Endodermal cell (in vitro differentiated cells): ENCODE results near the gene FGF14. TPM values are rescaled to one million over a fixed set of nuclear protein-coding genes. Genes with fewer than 3 reads are reported as not detected.
"Not testable (repeated sequence)": the region's sequence is repeated elsewhere in the genome, so short reads cannot be mapped to it uniquely, and the experiment has no call there.

Experiments
- DNase-seq: peaks from one replicate; pipeline ENCODE4 v3.0.0-alpha.2; 2017
- H3K27ac ChIP-seq: 2 replicates; pipeline ENCODE4 v1.5.1; 2013; ENCODE audit warnings: mild to moderate bottlenecking, low read depth, low read length, moderate library complexity
- H3K27me3 ChIP-seq: 2 replicates; pipeline ENCODE4 v1.6.1; 2013; ENCODE audit warnings: mild to moderate bottlenecking, low read length, moderate library complexity; ENCODE audit not compliant: insufficient read depth, control insufficient read depth, poor library complexity, severe bottlenecking
- H3K36me3 ChIP-seq: 2 replicates; pipeline ENCODE4 v1.7.0; 2013; ENCODE audit warnings: mild to moderate bottlenecking, low read length, moderate library complexity; ENCODE audit not compliant: control insufficient read depth, insufficient read depth
- H3K4me1 ChIP-seq: one replicate; pipeline ENCODE4 v1.7.0; 2013; ENCODE audit warnings: low read length; ENCODE audit not compliant: control insufficient read depth, insufficient read depth
- H3K4me3 ChIP-seq: 2 replicates; pipeline ENCODE4 v1.5.1; 2013; ENCODE audit warnings: mild to moderate bottlenecking, low read length, moderate library complexity
- H3K9ac ChIP-seq: 2 replicates; pipeline ENCODE4 v1.6.1; 2013; ENCODE audit warnings: mild to moderate bottlenecking, low read length, moderate library complexity; ENCODE audit not compliant: poor library complexity, severe bottlenecking; ENCODE audit errors: extremely low read depth
- H3K9me3 ChIP-seq: 2 replicates; pipeline ENCODE4 v1.6.1; 2013; ENCODE audit warnings: mild to moderate bottlenecking, low read length, moderate library complexity; ENCODE audit not compliant: control insufficient read depth
- H3K27ac Mint-ChIP-seq: 2 replicates; pipeline ENCODE4 v1.8.0; 2020; ENCODE audit warnings: mixed read lengths
- H3K27me3 Mint-ChIP-seq: 2 replicates; pipeline ENCODE4 v1.8.0; 2021; ENCODE audit warnings: mild to moderate bottlenecking, mixed read lengths; ENCODE audit not compliant: insufficient read depth
- H3K36me3 Mint-ChIP-seq: 2 replicates; pipeline ENCODE4 v1.8.0; 2020; ENCODE audit warnings: low read depth, mixed read lengths
- H3K4me1 Mint-ChIP-seq: 2 replicates; pipeline ENCODE4 v1.8.0; 2020; ENCODE audit warnings: mixed read lengths
- H3K4me3 Mint-ChIP-seq: 2 replicates; pipeline ENCODE4 v1.8.0; 2020; ENCODE audit warnings: mild to moderate bottlenecking, moderate library complexity, mixed read lengths
- H3K9me3 Mint-ChIP-seq: 2 replicates; pipeline ENCODE4 v1.8.0; 2020; ENCODE audit warnings: mild to moderate bottlenecking, mixed read lengths
- CTCF ChIP-seq: fragments of 200-600 bp; sonication (generic); conservative IDR thresholded peaks from 2 replicates; pipeline ENCODE4 v1.5.0; 2021; ENCODE audit warnings: antibody characterized with exemption, mild to moderate bottlenecking
- WGBS, 2 experiments: methylation state at CpG; one replicate each; pipeline versions ENCODE4 v1.1.5 to v1.1.7; 2013; ENCODE audit warnings: missing lambda C conversion rate in 2 of 2, mixed read lengths in 1 of 2; ENCODE audit not compliant: insufficient coverage in 1 of 2, insufficient read length in 1 of 2; 5-methylcytosine and 5-hydroxymethylcytosine counted together
- total RNA-seq, 2 donors: library from RNA; stranded (reverse); fragmentation: NEBNext Ultra II Directional in 1 of 2; extraction: Animal tissue kit (Norgen Biotek cat#: 25700) in 1 of 2; gene quantifications; 2 replicates in 1 of 2; 3 replicates in 1 of 2; pipeline ENCODE4 v1.2.1, GENCODE V29; 2021

The FGF14 gene
- total RNA-seq, 2 donors from 2014 or later, result 0.15 to 0.26 TPM

DNA sequence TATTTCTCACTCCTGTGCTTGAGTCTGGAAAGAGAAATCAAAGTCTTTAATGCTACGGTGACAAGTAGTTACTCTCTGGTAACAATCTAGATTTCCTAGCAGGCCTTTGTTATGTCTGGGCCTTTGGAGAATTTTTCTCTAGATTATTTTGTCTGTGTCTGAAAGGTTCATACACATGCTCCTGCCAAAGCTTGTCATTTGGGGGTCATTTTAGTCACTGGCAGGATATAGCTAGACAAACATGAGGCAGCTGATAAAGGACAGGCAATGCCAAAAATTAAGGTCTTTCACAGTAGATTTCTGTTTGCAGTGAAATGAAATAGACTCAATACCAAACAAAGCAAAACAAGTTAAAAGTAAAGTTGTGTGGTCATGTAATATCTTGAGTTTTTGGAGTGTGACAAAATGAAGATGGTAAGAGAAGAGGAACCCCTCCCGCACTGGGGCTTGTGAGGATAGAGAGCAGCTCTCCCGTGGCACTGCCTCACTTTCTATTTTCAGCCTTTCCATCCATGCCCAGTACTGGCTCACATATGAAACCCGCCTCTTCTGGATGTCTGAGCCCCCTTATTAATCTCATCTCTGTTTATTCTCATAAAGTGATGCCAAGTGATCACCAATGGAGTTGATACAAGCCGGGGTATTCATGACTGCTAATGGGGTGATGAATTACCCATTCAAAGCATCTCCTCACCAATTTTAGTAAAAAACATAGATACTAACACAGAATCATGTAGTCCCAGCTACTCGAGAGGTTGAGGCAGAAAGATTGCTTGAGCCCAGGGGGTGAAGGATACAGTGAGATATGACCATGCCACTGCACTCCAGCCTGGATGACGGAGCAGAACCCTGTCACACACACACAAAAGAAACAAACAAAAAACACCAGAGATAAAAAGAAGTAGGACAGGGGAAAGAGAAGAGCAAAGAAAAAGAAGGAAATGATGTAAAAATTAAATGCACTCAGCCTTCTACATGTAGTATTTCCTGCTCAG is 389.3 kb downstream of the FGF14 start:
- no peak overlapping the region for H3K27ac Mint-ChIP-seq
- no peaks in the 10 kb centered on the region for H3K27me3 ChIP-seq
- H3K4me1 Mint-ChIP-seq, result no peaks in the 10 kb centered on the region
- H3K36me3 Mint-ChIP-seq, result no peaks in the 10 kb centered on the region
- no peak overlapping the region for H3K9ac ChIP-seq
- TF ChIP-seq CTCF, result no peak
- H3K9me3 ChIP-seq, result no peaks in the 10 kb centered on the region
- DNase-seq, result no peak
- WGBS, 2 experiments, result 85 to 93% methylated on average over 3 to 6 of the region's 7 CpGs
- H3K27ac ChIP-seq, result no peak overlapping the region
- H3K4me3 Mint-ChIP-seq, result no peak overlapping the region
- H3K27me3 Mint-ChIP-seq, result no peaks in the 10 kb centered on the region
- peaks cover 11% of the 10 kb centered on the region for H3K9me3 Mint-ChIP-seq
- no peaks in the 10 kb centered on the region for H3K36me3 ChIP-seq
- H3K4me1 ChIP-seq, result no peaks in the 10 kb centered on the region
- no peak overlapping the region for H3K4me3 ChIP-seq

DNA sequence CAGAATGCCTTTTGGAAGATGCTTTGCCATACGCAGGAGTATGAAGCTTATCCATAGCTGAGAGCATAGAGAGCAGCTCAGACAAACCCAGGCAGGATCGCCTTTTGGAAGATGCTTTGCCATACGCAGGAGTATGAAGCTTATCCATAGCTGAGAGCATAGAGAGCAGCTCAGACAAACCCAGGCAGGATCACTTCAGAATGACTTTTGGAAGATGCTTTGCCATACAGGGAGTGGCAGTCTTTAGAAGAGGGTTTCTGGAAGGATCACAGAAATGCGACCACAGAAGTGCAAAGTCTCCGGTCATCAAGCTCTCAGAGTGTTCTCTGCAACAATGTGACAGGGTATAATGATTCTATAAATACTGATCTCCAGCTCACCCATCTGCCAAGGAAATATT is 390.4 kb downstream of the FGF14 start:
- not testable (repeated sequence) for H3K4me1 Mint-ChIP-seq, H3K9me3 Mint-ChIP-seq, H3K9ac ChIP-seq, H3K27ac ChIP-seq, DNase-seq, H3K4me1 ChIP-seq, H3K27me3 Mint-ChIP-seq, H3K36me3 Mint-ChIP-seq, H3K4me3 Mint-ChIP-seq, H3K27me3 ChIP-seq, H3K27ac Mint-ChIP-seq, H3K9me3 ChIP-seq, H3K4me3 ChIP-seq, H3K36me3 ChIP-seq
- 90 to 92% methylated on average over 3 to 5 of the region's 5 CpGs for WGBS, 2 experiments

DNA sequence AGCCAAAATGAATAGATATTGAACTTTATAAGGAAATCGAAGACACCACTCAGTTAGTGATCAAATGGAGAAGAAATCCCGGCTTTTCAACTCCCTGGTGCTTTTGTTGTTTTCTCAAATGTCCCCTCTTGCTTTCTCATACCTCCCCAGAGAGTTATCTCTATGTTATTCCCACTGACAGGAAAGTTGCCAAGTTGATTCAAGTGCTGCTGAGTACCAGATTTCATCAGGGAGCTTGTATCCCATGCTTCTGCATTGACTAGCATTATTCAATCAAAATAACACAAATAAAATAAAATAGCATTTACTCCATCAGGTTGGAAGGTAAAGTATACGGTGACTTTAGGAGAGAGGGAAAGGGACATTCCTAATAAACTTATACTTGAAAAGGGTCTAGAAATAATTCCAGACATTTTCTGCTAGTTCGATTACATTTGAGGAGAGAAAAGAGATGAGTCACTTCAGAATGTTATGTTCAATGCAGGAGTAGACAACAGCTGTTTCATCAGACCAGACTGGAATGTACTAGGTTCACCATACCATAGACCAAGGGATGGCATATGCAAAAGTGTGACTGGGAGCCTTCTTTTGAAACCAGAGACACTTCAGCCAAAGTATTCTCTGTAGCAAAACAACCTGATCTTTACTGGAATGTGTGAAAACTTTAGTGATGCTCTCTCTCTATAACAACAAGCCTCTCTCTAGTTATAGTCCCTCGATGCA is 397.8 kb downstream of the FGF14 start:
- DNase-seq, result no peak
- Mint-ChIP-seq H3K36me3 (no peaks in the 10 kb centered on the region), H3K27me3 (no peaks in the 10 kb centered on the region), H3K27ac (no peak overlapping the region), H3K4me3 (no peak overlapping the region), H3K4me1 (peaks cover 2% of the 10 kb centered on the region), H3K9me3 (no peaks in the 10 kb centered on the region)
- Histone ChIP-seq H3K36me3 (no peaks in the 10 kb centered on the region), H3K27me3 (no peaks in the 10 kb centered on the region), H3K4me1 (no peaks in the 10 kb centered on the region), H3K9me3 (no peaks in the 10 kb centered on the region), H3K4me3 (no peak overlapping the region), H3K9ac (no peak overlapping the region), H3K27ac (no peak overlapping the region)
- TF ChIP-seq CTCF, result no peak
- 88 to 92% methylated on average over 2 to 5 of the region's 5 CpGs for WGBS, 2 experiments
